HepG2 (cell line): ENCODE data around the gene STRIP1. TPM values are rescaled to one million over a fixed set of nuclear protein-coding genes. Genes with fewer than 3 reads are reported as not detected.
A peak's percentile ranks its signal among the peaks of the same experiment; 100 is the strongest.

Experiments used
- ARHGAP35 ChIP-seq: sonication (generic); formaldehyde crosslinking; IDR thresholded peaks from 2 replicates; pipeline ENCODE4 v1.9.0; 2022; ENCODE audit warnings: mild to moderate bottlenecking, inconsistent platforms, moderate library complexity, missing genetic modification reagents, borderline replicate concordance
- ARID3A ChIP-seq: IDR thresholded peaks from 2 replicates; pipeline ENCODE4 v1.6.1; 2012; ENCODE audit warnings: low read depth, low read length, improper control_type of control experiment
- CCDC6 ChIP-seq: sonication (generic); formaldehyde crosslinking; IDR thresholded peaks from 2 replicates; pipeline ENCODE4 v1.8.1; 2022; ENCODE audit warnings: mild to moderate bottlenecking, missing genetic modification reagents, moderate library complexity
- EHMT2 ChIP-seq: fragments of 200-600 bp; sonication (generic); IDR thresholded peaks from 2 replicates; pipeline ENCODE4 v1.7.0; 2017; ENCODE audit warnings: antibody characterized with exemption, low read depth, low read length, borderline replicate concordance
- ETV6 ChIP-seq: sonication (generic); formaldehyde crosslinking; conservative IDR thresholded peaks from 2 replicates; pipeline ENCODE4 v1.4.0; 2020; ENCODE audit warnings: missing genetic modification reagents
- HMGA1 ChIP-seq: sonication (generic); formaldehyde crosslinking; conservative IDR thresholded peaks from 2 replicates; pipeline ENCODE4 v1.4.0; 2020; ENCODE audit warnings: missing genetic modification reagents
- IRX3 ChIP-seq: sonication (generic); formaldehyde crosslinking; IDR thresholded peaks from 2 replicates; pipeline ENCODE4 v1.8.1; 2023; ENCODE audit warnings: mild to moderate bottlenecking, low read depth, missing genetic modification reagents, borderline replicate concordance
- ISX ChIP-seq: sonication (generic); formaldehyde crosslinking; conservative IDR thresholded peaks from 2 replicates; pipeline ENCODE4 v1.5.0; 2020; ENCODE audit warnings: missing genetic modification reagents
- KLF12 ChIP-seq: sonication (generic); formaldehyde crosslinking; IDR thresholded peaks from 2 replicates; pipeline ENCODE4 v1.4.0; 2020; ENCODE audit warnings: missing genetic modification reagents, borderline replicate concordance
- NCOA2 ChIP-seq: sonication (generic); formaldehyde crosslinking; IDR thresholded peaks from 2 replicates; pipeline ENCODE4 v1.8.0; 2022; ENCODE audit warnings: inconsistent platforms
- NPAS2 ChIP-seq: sonication (generic); formaldehyde crosslinking; IDR thresholded peaks from 2 replicates; pipeline ENCODE4 v1.8.0; 2022; ENCODE audit warnings: mild to moderate bottlenecking, missing genetic modification reagents, borderline replicate concordance
- NR0B2 ChIP-seq: sonication (generic); formaldehyde crosslinking; IDR thresholded peaks from 2 replicates; pipeline ENCODE4 v1.4.0; 2020; ENCODE audit warnings: mild to moderate bottlenecking, missing genetic modification reagents
- PAF1 ChIP-seq: IDR thresholded peaks from 2 replicates; pipeline ENCODE4 v1.6.1; 2016; ENCODE audit warnings: missing genetic modification reagents, missing compliant biosample characterization
- REXO4 ChIP-seq: sonication (generic); formaldehyde crosslinking; IDR thresholded peaks from 2 replicates; pipeline ENCODE4 v1.8.0; 2022; ENCODE audit warnings: missing genetic modification reagents, mild to moderate bottlenecking, borderline replicate concordance
- SAP130 ChIP-seq: IDR thresholded peaks from 2 replicates; pipeline ENCODE4 v1.6.1; 2016; ENCODE audit warnings: low read depth
- SATB2 ChIP-seq: sonication (generic); formaldehyde crosslinking; IDR thresholded peaks from 2 replicates; pipeline ENCODE4 v1.5.0; 2020; ENCODE audit warnings: missing genetic modification reagents
- TEF ChIP-seq: sonication (generic); formaldehyde crosslinking; IDR thresholded peaks from 2 replicates; pipeline ENCODE4 v1.5.0; 2020; ENCODE audit warnings: missing genetic modification reagents
- THRA ChIP-seq: sonication (generic); formaldehyde crosslinking; IDR thresholded peaks from 2 replicates; pipeline ENCODE4 v1.4.0; 2020; ENCODE audit warnings: missing genetic modification reagents, borderline replicate concordance
- THYN1 ChIP-seq: sonication (generic); formaldehyde crosslinking; IDR thresholded peaks from 2 replicates; pipeline ENCODE4 v1.8.1; 2023; ENCODE audit warnings: low read depth, mild to moderate bottlenecking, moderate library complexity, missing genetic modification reagents, borderline replicate concordance
- ZFAT ChIP-seq: sonication (generic); formaldehyde crosslinking; conservative IDR thresholded peaks from 2 replicates; pipeline ENCODE4 v1.8.1; 2023; ENCODE audit warnings: missing genetic modification reagents, inconsistent platforms
- ZNF484 ChIP-seq: sonication (generic); formaldehyde crosslinking; IDR thresholded peaks from 2 replicates; pipeline ENCODE4 v1.5.1; 2020; ENCODE audit warnings: mild to moderate bottlenecking, low read depth, missing genetic modification reagents, borderline replicate concordance
- ZNF639 ChIP-seq: conservative IDR thresholded peaks from 2 replicates; pipeline ENCODE4 v1.6.1; 2018; ENCODE audit warnings: missing genetic modification reagents
- ZNF670 ChIP-seq: sonication (generic); formaldehyde crosslinking; IDR thresholded peaks from 2 replicates; pipeline ENCODE4 v1.8.0; 2022; ENCODE audit warnings: mild to moderate bottlenecking, missing genetic modification reagents, borderline replicate concordance
- ZNF746 ChIP-seq: sonication (generic); formaldehyde crosslinking; IDR thresholded peaks from 2 replicates; pipeline ENCODE4 v1.8.0; 2022; ENCODE audit warnings: mild to moderate bottlenecking, missing genetic modification reagents
- polyA plus RNA-seq, 8 experiments: library from polyadenylated mRNA; depleted of rRNA in 3 of 8; stranded (reverse) in 7 of 8; unstranded in 1 of 8; fragments of >200 nt; fragmentation: Illumina TruSeq in 4 of 8; extraction: Trizol in 4 of 8; gene quantifications; 2 replicates each; pipeline versions ENCODE4 v1.2.1 to v1.2.3, GENCODE V29; 2011 to 2016; ENCODE audit warnings: low read depth in 4 of 8, missing spikeins in 1 of 8, mixed read lengths in 1 of 8; ENCODE audit not compliant: insufficient read depth in 1 of 8
- total RNA-seq, 5 experiments: library from RNA; depleted of rRNA; stranded (reverse); fragments of >200 nt; fragmentation: Illumina TruSeq; extraction: Trizol; gene quantifications; 2 replicates each; pipeline ENCODE4 v1.2.3, GENCODE V29; 2016; ENCODE audit warnings: low read depth in 1 of 5

STRIP1 gene
- total and polyA plus RNA-seq, 2 of the 13 experiments (the other 11 are each of a cell fraction or from before 2014, with no cell fraction given), result 20.9 to 27.9 TPM

- TF ChIP-seq ZNF670 (CRISPR knock-in tag) (peak; percentile 30; the same call in 1 of the 2 replicates), CCDC6 (CRISPR knock-in tag) (no peak), IRX3 (no peak), EHMT2 (no peak; the same call in 1 of the 2 replicates), PAF1 (no peak), ZNF746 (CRISPR knock-in tag) (no peak), ZFAT (CRISPR knock-in tag) (0 out of 2 replicates have a peak, but pooled peaks have one; percentile 53), SATB2 (CRISPR knock-in tag) (no peak), TEF (CRISPR knock-in tag) (no peak), ISX (CRISPR knock-in tag) (0 out of 2 replicates have a peak, but pooled peaks have one; percentile 32), SAP130 (peak; percentile 77), ZNF639 (CRISPR knock-in tag) (no peak), NR0B2 (CRISPR knock-in tag) (no peak), REXO4 (no peak), ARID3A (no peak), NPAS2 (CRISPR knock-in tag) (no peak), ARHGAP35 (no peak), THYN1 (CRISPR knock-in tag) (no peak), ETV6 (CRISPR knock-in tag) (no peak), THRA (CRISPR knock-in tag) (no peak), ZNF484 (CRISPR knock-in tag) (no peak), NCOA2 (no peak), KLF12 (CRISPR knock-in tag) (0 out of 2 replicates have a peak, but pooled peaks have one; percentile 52), HMGA1 (CRISPR knock-in tag) (no peak)
Observed at GRCh38 chr1:110034451-110035235, at the start of gene STRIP1 (continued).
